Kidney tubule cell (primary cell): Measurements from ENCODE around the gene SLC17A9.
A peak's percentile ranks its signal among the peaks of the same experiment; 100 is the strongest.

ENCODE experiments used
- DNase-seq: peaks from one replicate; pipeline ENCODE4 v3.0.0-alpha.2; 2018; ENCODE audit warnings: low spot score

SLC17A9 gene

DNA sequence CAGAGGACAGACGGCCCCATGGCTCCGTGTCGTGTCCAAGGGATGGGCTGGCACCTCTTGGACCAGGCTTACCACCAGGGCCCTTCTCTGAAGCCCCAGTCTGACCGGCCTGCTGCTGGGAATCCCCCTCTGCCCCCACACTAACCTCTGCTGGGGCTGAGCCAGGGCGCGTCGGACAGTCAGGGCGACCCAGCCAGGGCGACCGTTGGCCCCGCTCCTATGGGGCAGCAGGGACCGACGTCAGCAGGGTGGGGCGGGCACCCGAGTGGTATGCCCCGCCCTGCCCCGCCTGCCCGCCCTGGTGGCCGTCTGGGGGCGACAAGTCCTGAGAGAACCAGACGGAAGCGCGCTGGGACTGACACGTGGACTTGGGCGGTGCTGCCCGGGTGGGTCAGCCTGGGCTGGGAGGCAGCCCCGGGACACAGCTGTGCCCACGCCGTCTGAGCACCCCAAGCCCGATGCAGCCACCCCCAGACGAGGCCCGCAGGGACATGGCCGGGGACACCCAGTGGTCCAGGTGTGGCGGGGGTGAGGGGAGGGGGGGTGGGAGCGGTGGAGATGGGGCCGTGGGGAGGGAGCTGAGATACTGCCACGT lies at the start of gene SLC17A9:
TSS of gene SLC17A9 (plus strand) at position 337 of the 595 bp plus-strand sequence. CDS start at position 459, 122 bp downstream.
- peak; percentile 53 for DNase-seq

DNA sequence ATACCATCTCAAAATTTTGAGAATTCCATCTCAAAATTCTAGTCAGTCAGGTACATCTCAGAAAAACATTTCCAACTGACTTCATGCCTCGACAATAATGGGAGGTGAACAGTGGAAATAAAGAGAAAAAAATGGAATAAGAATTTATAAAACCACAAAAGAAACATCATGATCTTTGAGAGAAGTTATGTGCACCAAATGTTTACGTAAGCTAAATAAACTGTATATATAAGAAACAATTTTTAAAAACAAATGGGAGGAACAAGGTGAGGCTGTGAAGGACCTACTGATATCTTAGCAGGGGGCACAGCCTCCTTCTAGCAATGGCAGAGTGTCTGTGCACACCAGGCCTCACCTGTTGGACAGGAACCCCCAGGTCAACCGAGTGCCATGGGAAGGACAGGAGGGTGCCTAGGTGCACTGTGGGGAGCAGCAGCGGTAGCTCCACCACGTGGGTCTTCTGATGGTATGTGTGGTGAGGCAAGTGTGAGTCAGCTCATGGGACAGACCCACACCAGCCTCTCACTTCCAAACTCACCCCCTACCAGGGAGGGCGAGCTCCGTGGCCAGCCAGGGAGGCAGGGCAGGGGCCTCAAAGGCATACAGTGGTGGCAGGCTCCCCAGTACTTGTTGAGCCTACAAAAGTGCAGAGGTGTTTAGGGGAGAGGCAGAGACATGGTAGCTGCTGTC lies 49.4 kb upstream of the SLC17A9 start:
- DNase-seq = no peak

DNA sequence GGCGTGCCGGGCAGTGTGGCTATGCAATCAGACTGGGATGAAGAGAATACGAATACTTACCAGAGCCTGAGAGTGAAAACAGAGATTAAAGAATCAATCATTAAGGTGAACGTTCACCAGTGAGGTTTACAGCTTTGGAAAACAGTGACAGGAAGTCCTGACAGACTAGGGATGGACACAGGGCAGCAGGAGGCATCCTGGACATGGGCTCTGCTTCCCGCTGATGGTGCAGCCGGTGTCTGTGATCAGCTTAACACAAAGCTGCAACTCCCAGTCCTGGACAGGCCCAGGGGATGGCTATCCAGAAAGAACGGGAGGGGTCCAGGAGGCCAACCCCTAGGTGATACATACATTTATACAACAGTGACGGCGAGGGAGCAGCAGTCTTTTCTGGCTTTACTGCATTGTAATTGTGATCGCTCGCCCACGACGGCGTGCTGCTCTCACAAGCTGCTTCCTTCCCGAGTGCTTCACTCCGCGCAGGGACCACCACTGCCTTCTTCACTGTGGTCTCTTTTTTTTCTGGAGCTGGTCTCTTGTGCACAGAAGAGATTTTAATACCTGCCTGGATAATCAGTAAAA lies 46.9 kb upstream of the SLC17A9 start:
- DNase-seq = no peak

- no peak for DNase-seq
These were observed 46.3 kb upstream of the SLC17A9 start for GRCh38 chr20:62906209-62906608.

GRCh38 chr20:62906647-62907375 lies 45.7 kb upstream of the SLC17A9 start:
- no peak for DNase-seq

DNA sequence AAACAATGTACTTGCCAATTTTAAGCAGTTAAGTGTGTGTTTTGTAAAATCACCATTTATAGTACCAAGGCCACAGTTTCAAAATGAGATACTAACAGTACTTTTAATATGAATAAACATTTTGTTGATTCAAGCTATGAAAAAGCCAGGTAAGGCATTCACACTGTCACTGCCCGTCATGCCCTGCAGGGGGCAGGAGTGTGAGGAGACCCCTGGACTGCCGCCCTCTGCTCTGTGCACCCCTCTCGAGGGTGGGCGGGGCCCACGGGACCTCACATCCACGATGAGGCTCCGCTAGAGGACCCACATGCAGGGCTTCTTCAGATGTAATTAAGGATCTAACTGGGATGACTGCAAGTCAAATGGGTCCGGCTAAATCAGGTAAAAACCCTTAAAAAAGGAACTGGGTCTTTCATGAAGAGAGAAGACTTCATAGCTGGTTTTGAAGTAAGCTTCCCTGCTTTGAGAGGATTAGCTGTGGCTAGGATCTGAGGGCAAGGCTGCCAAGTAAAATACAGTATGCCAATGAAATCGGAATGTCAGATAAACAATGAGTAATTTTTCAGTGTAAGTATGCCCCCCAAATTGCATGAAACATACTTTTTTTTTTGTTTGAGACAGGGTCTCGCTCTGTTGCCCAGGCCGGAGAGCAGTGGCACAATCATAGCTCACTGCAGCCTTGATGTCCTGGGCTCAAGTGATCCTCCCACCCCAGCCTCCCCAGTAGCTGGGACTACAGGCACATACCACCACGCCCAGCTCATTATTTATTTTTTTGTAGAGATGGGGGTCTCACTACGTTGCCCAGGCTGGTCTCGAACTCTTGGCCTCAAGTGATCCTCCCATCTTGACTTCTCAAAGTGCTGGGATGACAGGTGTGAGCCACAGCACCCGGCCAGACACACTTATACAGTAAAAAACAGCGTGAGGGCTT lies 44.9 kb upstream of the SLC17A9 start:
- DNase-seq = no peak

DNA sequence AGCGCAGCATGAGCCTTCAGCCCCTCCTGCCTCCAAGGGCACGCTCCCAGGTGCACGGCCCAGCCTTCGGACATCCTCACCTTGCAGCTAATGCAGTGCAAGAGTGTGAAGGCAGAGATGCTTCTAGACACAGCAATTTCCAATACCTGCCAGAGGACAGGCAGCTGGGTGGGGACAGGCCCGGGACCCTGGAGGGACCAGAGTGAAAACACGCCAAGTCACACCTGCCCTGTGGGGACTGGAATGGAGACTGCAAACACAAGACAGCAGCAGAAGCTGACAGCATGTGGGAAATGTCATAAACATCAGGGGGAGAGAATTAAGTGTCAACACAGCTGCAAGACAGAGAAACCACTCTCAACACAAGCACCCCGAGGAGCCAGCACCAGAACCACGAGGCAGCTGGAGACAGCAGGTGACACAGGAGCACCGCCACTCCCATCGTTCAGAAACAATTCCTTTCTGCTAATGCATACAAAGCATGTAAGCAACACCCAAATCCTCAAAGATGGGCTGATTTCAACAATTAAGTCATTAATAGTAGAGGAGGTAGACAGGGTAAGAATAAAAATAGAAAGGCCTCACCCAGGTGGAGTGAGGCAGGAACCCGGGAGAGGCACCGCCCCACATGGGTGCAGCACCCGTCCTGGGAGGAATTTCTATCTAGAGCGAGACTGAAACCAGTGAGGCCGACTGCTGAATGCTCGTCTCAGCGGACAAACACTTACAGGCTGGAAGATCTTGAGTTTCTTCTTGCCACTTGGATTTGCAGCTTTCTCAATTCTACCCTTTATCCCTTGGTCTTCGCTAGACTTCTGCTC lies 43.3 kb upstream of the SLC17A9 start:
- no peak for DNase-seq

DNA sequence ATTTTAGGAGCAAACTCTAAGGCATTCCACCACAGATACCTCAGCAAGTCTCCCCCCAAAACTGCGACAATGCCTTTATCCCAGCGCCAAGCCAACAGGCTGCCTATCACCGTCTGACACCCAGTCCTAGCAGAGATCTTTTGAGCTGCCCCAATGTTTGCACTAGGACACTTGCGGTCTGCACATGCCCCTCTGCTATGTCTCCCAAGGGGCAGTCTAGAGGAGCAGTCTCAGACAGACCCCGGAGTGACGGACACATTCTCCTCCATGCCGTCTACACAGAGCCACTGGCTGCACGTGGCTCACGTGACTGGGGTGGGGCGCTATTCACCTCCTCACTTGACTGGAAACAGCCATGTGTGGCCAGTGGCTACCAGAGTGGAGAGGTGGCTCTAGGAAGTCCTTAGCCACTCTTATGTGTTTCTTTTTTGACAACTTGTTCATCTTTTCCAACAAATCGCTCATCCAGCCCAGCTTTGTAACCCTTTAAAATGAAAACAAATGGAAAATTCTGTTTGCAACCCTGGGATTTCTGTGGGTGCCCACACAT lies 42.2 kb upstream of the SLC17A9 start:
- no peak for DNase-seq

- no peak for DNase-seq
These were observed 41.6 kb upstream of the SLC17A9 start for GRCh38 chr20:62910777-62911497.

DNA sequence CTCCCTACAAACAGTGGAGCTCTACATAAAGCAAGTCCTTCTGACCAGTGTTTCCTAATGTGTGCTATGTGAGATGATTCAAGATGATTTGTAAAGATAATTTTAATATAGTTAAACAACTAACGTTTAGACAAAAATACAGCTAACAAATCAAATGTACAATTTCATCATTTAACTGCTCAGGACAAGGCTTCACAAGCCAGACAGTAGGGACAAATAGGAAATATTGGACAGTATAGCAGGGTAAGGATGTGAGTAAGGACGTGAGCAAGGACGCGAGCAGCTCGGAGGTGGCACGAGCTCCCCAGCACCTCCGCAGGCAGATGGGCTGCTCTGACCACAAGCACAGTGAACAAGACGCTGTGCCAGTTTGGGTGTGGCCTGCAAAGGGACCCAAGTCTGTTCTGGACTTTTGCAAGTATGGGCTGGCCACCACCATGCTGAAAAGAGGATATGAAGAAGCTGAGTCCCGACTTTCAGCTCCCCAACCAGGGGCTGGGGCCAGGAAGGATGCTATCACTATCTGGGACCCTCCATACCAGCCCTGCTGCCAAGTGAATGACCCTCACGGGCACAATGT lies 40.7 kb upstream of the SLC17A9 start:
- no peak for DNase-seq

DNA sequence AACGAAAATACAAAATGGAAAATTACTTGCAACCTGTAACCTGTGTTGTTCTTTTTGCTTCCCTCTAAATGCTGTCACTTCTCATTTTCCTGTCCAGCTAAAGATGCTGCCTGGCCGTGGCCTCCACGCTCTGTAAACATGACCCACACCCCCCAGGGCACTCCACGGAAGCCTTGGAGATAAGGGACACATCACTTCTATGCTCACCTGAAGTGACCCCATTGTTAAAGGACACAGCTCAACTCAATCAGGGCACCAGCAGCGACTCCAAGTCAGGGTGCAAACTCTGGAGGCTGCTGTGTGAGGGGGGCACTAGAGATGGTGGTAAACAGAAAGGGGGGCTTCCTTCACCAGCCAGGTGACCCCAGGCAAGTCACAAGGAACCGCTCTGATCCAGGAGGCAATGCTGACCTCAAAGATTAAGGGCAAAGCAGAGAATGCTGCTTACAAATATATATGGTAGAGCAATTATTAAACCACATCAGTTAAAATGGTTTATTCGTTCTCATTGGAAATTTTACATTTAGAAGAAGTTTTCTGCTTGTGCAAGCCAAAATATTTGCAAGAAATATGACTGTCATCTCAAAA lies 39.4 kb upstream of the SLC17A9 start:
- DNase-seq = no peak

- no peak for DNase-seq
These were observed 38.1 kb upstream of the SLC17A9 start for GRCh38 chr20:62914436-62914835.

DNA sequence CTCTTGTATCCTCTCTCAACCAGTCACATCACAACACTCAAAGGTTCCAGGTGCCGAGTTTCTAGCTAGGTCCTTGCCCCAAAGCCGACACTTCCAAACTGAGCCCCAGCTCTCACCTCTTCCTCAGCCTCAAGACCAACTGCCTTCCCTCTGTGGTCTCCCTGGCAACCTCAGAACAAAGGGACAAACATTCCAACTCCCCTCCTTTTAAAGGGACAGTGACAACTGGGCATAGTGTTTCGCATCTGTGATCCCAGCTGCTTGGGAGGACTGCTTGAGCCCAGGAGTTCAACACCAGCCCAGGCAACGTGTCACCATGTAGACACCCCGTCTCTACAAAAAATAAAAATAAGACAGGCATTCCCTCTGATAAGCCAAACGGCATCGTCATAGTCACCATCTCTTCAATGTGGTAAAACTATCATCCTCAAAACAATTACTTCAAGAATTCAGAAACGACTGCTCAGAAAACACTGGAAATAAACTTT lies 37.5 kb upstream of the SLC17A9 start:
- DNase-seq = peak; percentile 58

DNA sequence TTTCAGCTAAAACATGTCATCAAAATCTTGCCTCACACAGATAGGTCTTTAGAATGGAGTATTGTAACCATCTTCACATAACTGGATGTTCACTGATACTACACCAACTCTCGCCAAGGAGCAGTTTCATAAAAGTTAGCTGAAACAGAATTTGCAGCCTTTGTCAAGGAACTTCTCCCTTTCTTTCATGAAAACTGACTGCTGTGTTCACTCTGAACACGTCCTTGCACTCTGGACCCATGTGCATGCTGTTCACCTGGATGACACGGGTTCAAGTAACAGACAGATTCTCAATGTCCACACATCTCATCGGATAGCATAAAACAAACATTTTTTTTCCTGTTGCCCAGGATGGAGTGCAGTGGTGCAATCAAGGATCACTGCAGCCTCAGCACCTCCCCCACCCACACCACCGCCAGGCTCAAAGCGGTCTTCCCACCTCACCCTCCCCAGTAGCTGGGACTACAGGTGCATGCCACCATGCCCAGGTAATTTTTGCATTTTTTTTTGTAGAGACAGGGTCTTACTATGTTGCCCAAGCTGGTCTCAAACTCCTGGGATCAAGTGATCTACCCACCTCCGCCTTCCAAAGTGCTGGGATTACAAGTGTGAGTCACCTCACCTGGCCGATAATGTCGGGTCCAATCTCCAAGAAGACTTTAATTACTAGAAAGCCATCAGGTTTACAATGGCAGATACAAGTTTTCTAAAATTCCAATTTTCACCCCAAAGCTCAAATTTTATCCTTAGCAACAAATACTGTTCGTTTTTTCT lies 35.6 kb upstream of the SLC17A9 start:
- no peak for DNase-seq

DNA sequence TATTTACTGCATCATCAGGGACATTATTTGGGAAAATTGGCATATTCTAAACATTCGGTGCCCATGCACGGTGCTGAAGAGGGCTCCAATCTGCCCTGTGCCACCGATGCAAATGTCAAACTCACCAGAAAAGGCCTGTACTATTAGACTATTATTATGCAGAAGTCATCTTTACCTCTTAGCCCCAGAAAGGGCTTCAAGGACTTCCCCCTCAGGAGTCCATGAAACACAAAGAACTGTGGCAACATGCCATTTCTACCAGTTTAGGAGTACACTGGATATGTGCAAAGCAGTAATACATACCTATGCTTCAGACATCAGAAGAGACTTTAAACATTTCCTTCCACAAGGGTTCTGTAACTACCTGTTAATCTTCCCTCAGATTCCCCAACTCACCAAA lies 34.8 kb upstream of the SLC17A9 start:
- DNase-seq = no peak

DNA sequence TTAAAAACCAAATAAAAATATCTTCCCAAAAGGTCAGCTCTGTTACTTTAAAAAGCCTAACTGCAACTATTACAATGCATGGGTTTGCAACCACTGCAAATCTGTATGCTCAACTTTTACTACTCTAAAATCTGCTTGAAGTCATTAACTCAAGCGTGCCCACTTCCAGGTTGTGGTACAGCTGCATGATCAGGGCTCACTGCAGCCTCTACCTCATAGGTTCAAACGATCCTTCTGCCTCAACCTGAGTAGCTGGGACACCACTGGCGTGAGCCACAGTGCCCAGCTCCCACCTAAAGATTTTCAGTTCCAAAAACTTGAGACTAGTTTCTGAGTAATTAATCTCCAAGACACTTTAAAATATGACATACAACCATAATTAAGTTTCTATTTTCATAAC lies 34.4 kb upstream of the SLC17A9 start:
- DNase-seq = no peak

GRCh38 chr20:62918831-62919230 lies 33.7 kb upstream of the SLC17A9 start:
- DNase-seq = no peak

GRCh38 chr20:62920039-62920645 lies 32.4 kb upstream of the SLC17A9 start:
- no peak for DNase-seq
